Measurements from ENCODE around the gene ME3.

DNA sequence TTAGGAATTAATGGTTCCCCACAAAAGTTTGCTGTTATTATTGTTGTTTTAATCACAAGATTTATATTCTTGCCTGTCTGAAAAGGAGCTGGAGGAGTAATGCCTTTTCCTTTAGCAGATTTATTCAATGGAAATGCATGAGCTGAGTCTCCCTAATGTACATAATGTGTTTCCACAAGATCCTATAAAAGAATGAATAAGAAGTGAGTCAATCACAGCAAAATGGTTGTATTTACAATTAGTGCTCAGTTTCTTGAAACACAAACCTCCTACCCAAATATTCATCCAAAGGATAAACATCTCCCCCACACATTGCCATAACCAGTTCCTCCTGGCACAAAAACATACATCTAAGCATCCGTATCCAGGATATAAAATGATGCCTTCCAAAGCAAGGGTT, 33.3 kb downstream of the ME3 start:
- TF ChIP-seq, protein P1, sequence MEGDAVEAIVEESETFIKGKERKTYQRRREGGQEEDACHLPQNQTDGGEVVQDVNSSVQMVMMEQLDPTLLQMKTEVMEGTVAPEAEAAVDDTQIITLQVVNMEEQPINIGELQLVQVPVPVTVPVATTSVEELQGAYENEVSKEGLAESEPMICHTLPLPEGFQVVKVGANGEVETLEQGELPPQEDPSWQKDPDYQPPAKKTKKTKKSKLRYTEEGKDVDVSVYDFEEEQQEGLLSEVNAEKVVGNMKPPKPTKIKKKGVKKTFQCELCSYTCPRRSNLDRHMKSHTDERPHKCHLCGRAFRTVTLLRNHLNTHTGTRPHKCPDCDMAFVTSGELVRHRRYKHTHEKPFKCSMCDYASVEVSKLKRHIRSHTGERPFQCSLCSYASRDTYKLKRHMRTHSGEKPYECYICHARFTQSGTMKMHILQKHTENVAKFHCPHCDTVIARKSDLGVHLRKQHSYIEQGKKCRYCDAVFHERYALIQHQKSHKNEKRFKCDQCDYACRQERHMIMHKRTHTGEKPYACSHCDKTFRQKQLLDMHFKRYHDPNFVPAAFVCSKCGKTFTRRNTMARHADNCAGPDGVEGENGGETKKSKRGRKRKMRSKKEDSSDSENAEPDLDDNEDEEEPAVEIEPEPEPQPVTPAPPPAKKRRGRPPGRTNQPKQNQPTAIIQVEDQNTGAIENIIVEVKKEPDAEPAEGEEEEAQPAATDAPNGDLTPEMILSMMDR (conservative IDR thresholded peaks at IDR 0.05 in 1 of 2, IDR thresholded peaks at IDR 0.05 in 1 of 2; ENCODE audit: low read depth in 1 of 2, low read length in 2 of 2): no peak
- no peak for TF ChIP-seq EZH2 (IDR thresholded peaks at IDR 0.05; ENCODE audit: low read length, missing control alignments)

Data from fibroblast of lung (primary cell).